HEK293 (cell line): ENCODE measurements around the gene HOXC11.
A peak's percentile ranks its signal among the peaks of the same experiment; 100 is the strongest.

Source experiments
- FEZF1 ChIP-seq: fragments of 450-650 bp; formaldehyde crosslinking; IDR thresholded peaks from 2 replicates; pipeline ENCODE4 v1.5.1; 2016; ENCODE audit warnings: missing biosample characterization, missing genetic modification characterization
- GFI1B ChIP-seq: fragments of 450-650 bp; formaldehyde crosslinking; IDR thresholded peaks from 2 replicates; pipeline ENCODE4 v1.5.1; 2016; ENCODE audit warnings: missing biosample characterization, missing genetic modification characterization
- MZF1 ChIP-seq: fragments of 450-650 bp; formaldehyde crosslinking; IDR thresholded peaks from 2 replicates; pipeline ENCODE4 v1.5.1; 2017; ENCODE audit warnings: missing biosample characterization, missing genetic modification characterization, borderline replicate concordance
- PATZ1 ChIP-seq: fragments of 450-650 bp; formaldehyde crosslinking; IDR thresholded peaks from 2 replicates; pipeline ENCODE4 v1.5.1; 2016; ENCODE audit warnings: missing biosample characterization, missing genetic modification characterization
- PBX3 ChIP-seq: sonication (generic); formaldehyde crosslinking; IDR thresholded peaks from 2 replicates; pipeline ENCODE4 v1.8.1; 2022; ENCODE audit warnings: mild to moderate bottlenecking, moderate library complexity, missing genetic modification reagents
- PRDM10 ChIP-seq: fragments of 450-650 bp; formaldehyde crosslinking; IDR thresholded peaks from 2 replicates; pipeline ENCODE4 v1.5.1; 2016; ENCODE audit warnings: missing biosample characterization, missing genetic modification characterization
- TRIM28 ChIP-seq: IDR thresholded peaks from 2 replicates; pipeline ENCODE4 v1.6.1; 2011; ENCODE audit warnings: low read length, control low read depth, borderline replicate concordance
- ZBTB20 ChIP-seq: fragments of 450-650 bp; formaldehyde crosslinking; IDR thresholded peaks from 2 replicates; pipeline ENCODE4 v1.5.1; 2016; ENCODE audit warnings: missing biosample characterization, missing genetic modification characterization
- ZBTB21 ChIP-seq: fragments of 450-650 bp; formaldehyde crosslinking; IDR thresholded peaks from 2 replicates; pipeline ENCODE4 v1.5.1; 2017; ENCODE audit warnings: missing biosample characterization, missing genetic modification characterization
- ZFP41 ChIP-seq: fragments of 450-650 bp; formaldehyde crosslinking; IDR thresholded peaks from 2 replicates; pipeline ENCODE4 v1.5.1; 2016; ENCODE audit warnings: missing biosample characterization, missing genetic modification characterization, borderline replicate concordance
- ZFP69B ChIP-seq: fragments of 450-650 bp; formaldehyde crosslinking; IDR thresholded peaks from 2 replicates; pipeline ENCODE4 v1.5.1; 2016; ENCODE audit warnings: missing biosample characterization, missing genetic modification characterization
- ZNF18 ChIP-seq: fragments of 450-650 bp; formaldehyde crosslinking; IDR thresholded peaks from 2 replicates; pipeline ENCODE4 v1.5.1; 2016; ENCODE audit warnings: missing biosample characterization, missing genetic modification characterization
- ZNF23 ChIP-seq: fragments of 450-650 bp; formaldehyde crosslinking; IDR thresholded peaks from 2 replicates; pipeline ENCODE4 v1.5.1; 2016; ENCODE audit warnings: missing biosample characterization, missing genetic modification characterization, borderline replicate concordance
- ZNF239 ChIP-seq: fragments of 450-650 bp; formaldehyde crosslinking; IDR thresholded peaks from 2 replicates; pipeline ENCODE4 v1.5.1; 2016; ENCODE audit warnings: missing biosample characterization, missing genetic modification characterization
- ZNF335 ChIP-seq: fragments of 450-650 bp; formaldehyde crosslinking; conservative IDR thresholded peaks from 2 replicates; pipeline ENCODE4 v1.5.1; 2016; ENCODE audit warnings: missing biosample characterization, missing genetic modification characterization
- ZNF350 ChIP-seq: fragments of 450-650 bp; formaldehyde crosslinking; IDR thresholded peaks from 2 replicates; pipeline ENCODE4 v1.5.0; 2017; ENCODE audit warnings: missing biosample characterization, mild to moderate bottlenecking, missing genetic modification characterization
- ZNF354C ChIP-seq: fragments of 450-650 bp; formaldehyde crosslinking; IDR thresholded peaks from 2 replicates; pipeline ENCODE4 v1.5.1; 2016; ENCODE audit warnings: missing biosample characterization, missing genetic modification characterization, low read depth, borderline replicate concordance
- ZNF433 ChIP-seq: fragments of 450-650 bp; formaldehyde crosslinking; IDR thresholded peaks from 2 replicates; pipeline ENCODE4 v1.5.1; 2016; ENCODE audit warnings: missing biosample characterization, missing genetic modification characterization, low read depth
- ZNF473 ChIP-seq: fragments of 450-650 bp; formaldehyde crosslinking; IDR thresholded peaks from 2 replicates; pipeline ENCODE4 v1.5.1; 2017; ENCODE audit warnings: missing biosample characterization, missing genetic modification characterization
- ZNF488 ChIP-seq: fragments of 450-650 bp; formaldehyde crosslinking; IDR thresholded peaks from 2 replicates; pipeline ENCODE4 v1.5.1; 2016; ENCODE audit warnings: missing biosample characterization, missing genetic modification characterization
- ZNF514 ChIP-seq: fragments of 450-650 bp; formaldehyde crosslinking; IDR thresholded peaks from 2 replicates; pipeline ENCODE4 v1.5.1; 2016; ENCODE audit warnings: missing biosample characterization, missing genetic modification characterization
- ZNF530 ChIP-seq: fragments of 450-650 bp; formaldehyde crosslinking; IDR thresholded peaks from 2 replicates; pipeline ENCODE4 v1.5.1; 2016; ENCODE audit warnings: low read depth, missing biosample characterization, missing genetic modification characterization
- ZNF585B ChIP-seq: fragments of 450-650 bp; formaldehyde crosslinking; IDR thresholded peaks from 2 replicates; pipeline ENCODE4 v1.5.1; 2016; ENCODE audit warnings: missing biosample characterization, missing genetic modification characterization
- ZNF610 ChIP-seq: fragments of 450-650 bp; formaldehyde crosslinking; IDR thresholded peaks from 2 replicates; pipeline ENCODE4 v1.5.1; 2016; ENCODE audit warnings: missing biosample characterization, missing genetic modification characterization, borderline replicate concordance
- ZNF692 ChIP-seq: fragments of 450-650 bp; formaldehyde crosslinking; IDR thresholded peaks from 2 replicates; pipeline ENCODE4 v1.5.1; 2016; ENCODE audit warnings: missing biosample characterization, missing genetic modification characterization
- ZNF830 ChIP-seq: fragments of 450-650 bp; IDR thresholded peaks from 2 replicates; pipeline ENCODE4 v1.5.0; 2018; ENCODE audit warnings: missing biosample characterization, missing genetic modification characterization, low read depth, mild to moderate bottlenecking, moderate library complexity
- ZSCAN5A ChIP-seq: fragments of 450-650 bp; formaldehyde crosslinking; IDR thresholded peaks from 2 replicates; pipeline ENCODE4 v1.5.1; 2016; ENCODE audit warnings: missing biosample characterization, missing genetic modification characterization

The HOXC11 gene

GRCh38 chr12:53978477-53979356, 5.8 kb downstream of the HOXC11 start (continued):
- TF ChIP-seq ZNF433 (tag by site-specific recombination): no peak
- TF ChIP-seq GFI1B (tag by site-specific recombination): no peak
- peak; percentile 58 for TF ChIP-seq FEZF1 (tag by site-specific recombination)
- no peak for TF ChIP-seq TRIM28
- TF ChIP-seq ZNF350 (tag by site-specific recombination): no peak
- no peak for TF ChIP-seq ZNF610 (tag by site-specific recombination)
- no peak for TF ChIP-seq ZSCAN5A (tag by site-specific recombination)
- peak; percentile 60 for TF ChIP-seq PRDM10 (tag by site-specific recombination)
- no peak for TF ChIP-seq ZBTB20 (tag by site-specific recombination)
- TF ChIP-seq ZNF239 (tag by site-specific recombination): no peak
- TF ChIP-seq ZNF530 (tag by site-specific recombination): no peak
- no peak for TF ChIP-seq ZFP69B (tag by site-specific recombination)
- no peak for TF ChIP-seq ZNF488 (tag by site-specific recombination)
- TF ChIP-seq MZF1: peak; percentile 91
- no peak for TF ChIP-seq ZNF514
- no peak for TF ChIP-seq ZNF830 (tag by site-specific recombination)
- TF ChIP-seq ZNF473 (tag by site-specific recombination): no peak
- TF ChIP-seq PBX3: no peak
- no peak for TF ChIP-seq ZNF23 (tag by site-specific recombination)
- TF ChIP-seq ZNF585B (tag by site-specific recombination): no peak
- TF ChIP-seq ZNF692 (tag by site-specific recombination): no peak
- TF ChIP-seq ZFP41: no peak
- TF ChIP-seq ZNF354C (tag by site-specific recombination): no peak
- TF ChIP-seq ZBTB21 (tag by site-specific recombination): no peak
- no peak for TF ChIP-seq ZNF18 (tag by site-specific recombination)
- peak; percentile 45 for TF ChIP-seq PATZ1 (tag by site-specific recombination)
- no peak for TF ChIP-seq ZNF335 (tag by site-specific recombination)
